ENCODE measurements around the gene CLDN1. TPM values are rescaled to one million over a fixed set of nuclear protein-coding genes. Genes with fewer than 3 reads are reported as not detected.

CLDN1 gene
- total and polyA plus RNA-seq, 2 of the 13 experiments (the other 11 are each of a cell fraction or from before 2014, with no cell fraction given) = 42.7 to 51.6 TPM

DNA sequence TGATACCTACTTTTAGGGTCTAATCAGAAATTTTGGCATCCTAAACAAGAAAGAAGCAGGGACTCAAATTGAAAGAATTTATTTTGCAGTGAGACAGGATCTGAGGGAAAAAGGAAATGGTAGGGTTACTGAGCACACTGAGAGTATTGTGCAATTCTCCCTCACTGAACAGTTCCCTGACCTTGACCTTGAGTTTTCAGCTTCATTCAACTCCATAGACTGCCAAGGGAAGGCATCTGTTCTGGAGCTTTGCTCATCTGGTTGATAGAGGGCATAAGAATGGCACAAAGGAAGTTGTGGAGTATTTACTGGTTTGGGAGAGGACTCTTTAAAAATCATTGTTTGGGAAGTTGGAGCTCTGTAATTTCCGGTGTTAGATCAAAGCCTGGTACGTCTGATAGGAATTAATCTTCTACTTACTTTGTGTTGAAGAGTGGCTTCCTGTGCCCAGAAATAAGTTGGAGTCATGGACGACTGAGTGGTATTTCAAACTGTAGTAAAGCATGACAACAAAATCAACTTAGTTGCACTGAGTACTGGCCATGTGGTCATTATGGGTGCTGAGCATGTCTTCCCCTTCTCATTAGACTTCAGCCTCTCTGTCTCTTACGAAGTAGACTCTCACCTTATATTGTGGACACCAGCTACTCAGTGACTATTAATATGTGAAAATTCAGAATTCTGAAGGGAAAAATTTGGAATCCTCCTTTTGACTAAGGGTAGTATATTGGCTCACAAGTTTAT lies 40.8 kb downstream of the CLDN1 start (continued):
- TF ChIP-seq, protein P1, sequence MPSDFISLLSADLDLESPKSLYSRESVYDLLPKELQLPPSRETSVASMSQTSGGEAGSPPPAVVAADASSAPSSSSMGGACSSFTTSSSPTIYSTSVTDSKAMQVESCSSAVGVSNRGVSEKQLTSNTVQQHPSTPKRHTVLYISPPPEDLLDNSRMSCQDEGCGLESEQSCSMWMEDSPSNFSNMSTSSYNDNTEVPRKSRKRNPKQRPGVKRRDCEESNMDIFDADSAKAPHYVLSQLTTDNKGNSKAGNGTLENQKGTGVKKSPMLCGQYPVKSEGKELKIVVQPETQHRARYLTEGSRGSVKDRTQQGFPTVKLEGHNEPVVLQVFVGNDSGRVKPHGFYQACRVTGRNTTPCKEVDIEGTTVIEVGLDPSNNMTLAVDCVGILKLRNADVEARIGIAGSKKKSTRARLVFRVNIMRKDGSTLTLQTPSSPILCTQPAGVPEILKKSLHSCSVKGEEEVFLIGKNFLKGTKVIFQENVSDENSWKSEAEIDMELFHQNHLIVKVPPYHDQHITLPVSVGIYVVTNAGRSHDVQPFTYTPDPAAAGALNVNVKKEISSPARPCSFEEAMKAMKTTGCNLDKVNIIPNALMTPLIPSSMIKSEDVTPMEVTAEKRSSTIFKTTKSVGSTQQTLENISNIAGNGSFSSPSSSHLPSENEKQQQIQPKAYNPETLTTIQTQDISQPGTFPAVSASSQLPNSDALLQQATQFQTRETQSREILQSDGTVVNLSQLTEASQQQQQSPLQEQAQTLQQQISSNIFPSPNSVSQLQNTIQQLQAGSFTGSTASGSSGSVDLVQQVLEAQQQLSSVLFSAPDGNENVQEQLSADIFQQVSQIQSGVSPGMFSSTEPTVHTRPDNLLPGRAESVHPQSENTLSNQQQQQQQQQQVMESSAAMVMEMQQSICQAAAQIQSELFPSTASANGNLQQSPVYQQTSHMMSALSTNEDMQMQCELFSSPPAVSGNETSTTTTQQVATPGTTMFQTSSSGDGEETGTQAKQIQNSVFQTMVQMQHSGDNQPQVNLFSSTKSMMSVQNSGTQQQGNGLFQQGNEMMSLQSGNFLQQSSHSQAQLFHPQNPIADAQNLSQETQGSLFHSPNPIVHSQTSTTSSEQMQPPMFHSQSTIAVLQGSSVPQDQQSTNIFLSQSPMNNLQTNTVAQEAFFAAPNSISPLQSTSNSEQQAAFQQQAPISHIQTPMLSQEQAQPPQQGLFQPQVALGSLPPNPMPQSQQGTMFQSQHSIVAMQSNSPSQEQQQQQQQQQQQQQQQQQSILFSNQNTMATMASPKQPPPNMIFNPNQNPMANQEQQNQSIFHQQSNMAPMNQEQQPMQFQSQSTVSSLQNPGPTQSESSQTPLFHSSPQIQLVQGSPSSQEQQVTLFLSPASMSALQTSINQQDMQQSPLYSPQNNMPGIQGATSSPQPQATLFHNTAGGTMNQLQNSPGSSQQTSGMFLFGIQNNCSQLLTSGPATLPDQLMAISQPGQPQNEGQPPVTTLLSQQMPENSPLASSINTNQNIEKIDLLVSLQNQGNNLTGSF (CRISPR knock-in tag; IDR thresholded peaks at IDR 0.05) = no peak
- TF ChIP-seq ISL2 (CRISPR knock-in tag; IDR thresholded peaks at IDR 0.05) = peak; percentile 54; the same call in 1 of the 2 replicates
- TF ChIP-seq, protein P2, sequence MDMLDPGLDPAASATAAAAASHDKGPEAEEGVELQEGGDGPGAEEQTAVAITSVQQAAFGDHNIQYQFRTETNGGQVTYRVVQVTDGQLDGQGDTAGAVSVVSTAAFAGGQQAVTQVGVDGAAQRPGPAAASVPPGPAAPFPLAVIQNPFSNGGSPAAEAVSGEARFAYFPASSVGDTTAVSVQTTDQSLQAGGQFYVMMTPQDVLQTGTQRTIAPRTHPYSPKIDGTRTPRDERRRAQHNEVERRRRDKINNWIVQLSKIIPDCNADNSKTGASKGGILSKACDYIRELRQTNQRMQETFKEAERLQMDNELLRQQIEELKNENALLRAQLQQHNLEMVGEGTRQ (IDR thresholded peaks at IDR 0.05; ENCODE audit: low read depth, low read length) = no peak
- TF ChIP-seq, protein P2 (CRISPR knock-in tag; IDR thresholded peaks at IDR 0.05; ENCODE audit: borderline replicate concordance) = no peak
- no peak for TF ChIP-seq ZNF841 (CRISPR knock-in tag; IDR thresholded peaks at IDR 0.05; ENCODE audit: borderline replicate concordance)
- peak; percentile 81 for TF ChIP-seq ZNF331 (CRISPR knock-in tag; IDR thresholded peaks at IDR 0.05)
- TF ChIP-seq ARNT (IDR thresholded peaks at IDR 0.05) = no peak
- no peak for TF ChIP-seq PAWR (CRISPR knock-in tag; IDR thresholded peaks at IDR 0.05; ENCODE audit: borderline replicate concordance)
- no peak for TF ChIP-seq ZFP41 (CRISPR knock-in tag; IDR thresholded peaks at IDR 0.05; ENCODE audit: borderline replicate concordance)
- TF ChIP-seq MZF1 (CRISPR knock-in tag; IDR thresholded peaks at IDR 0.05; ENCODE audit: borderline replicate concordance) = no peak
- peak; percentile 55 for TF ChIP-seq SAP130 (CRISPR knock-in tag; IDR thresholded peaks at IDR 0.05; ENCODE audit: low read depth)
- TF ChIP-seq, protein P3, sequence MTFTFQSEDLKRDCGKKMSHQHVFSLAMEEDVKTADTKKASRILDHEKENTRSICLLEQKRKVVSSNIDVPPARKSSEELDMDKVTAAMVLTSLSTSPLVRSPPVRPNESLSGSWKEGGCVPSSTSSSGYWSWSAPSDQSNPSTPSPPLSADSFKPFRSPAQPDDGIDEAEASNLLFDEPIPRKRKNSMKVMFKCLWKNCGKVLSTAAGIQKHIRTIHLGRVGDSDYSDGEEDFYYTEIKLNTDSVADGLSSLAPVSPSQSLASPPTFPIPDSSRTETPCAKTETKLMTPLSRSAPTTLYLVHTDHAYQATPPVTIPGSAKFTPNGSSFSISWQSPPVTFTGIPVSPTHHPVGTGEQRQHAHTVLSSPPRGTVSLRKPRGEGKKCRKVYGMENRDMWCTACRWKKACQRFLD (CRISPR knock-in tag; IDR thresholded peaks at IDR 0.05; ENCODE audit: borderline replicate concordance) = no peak
- TF ChIP-seq, protein P4, sequence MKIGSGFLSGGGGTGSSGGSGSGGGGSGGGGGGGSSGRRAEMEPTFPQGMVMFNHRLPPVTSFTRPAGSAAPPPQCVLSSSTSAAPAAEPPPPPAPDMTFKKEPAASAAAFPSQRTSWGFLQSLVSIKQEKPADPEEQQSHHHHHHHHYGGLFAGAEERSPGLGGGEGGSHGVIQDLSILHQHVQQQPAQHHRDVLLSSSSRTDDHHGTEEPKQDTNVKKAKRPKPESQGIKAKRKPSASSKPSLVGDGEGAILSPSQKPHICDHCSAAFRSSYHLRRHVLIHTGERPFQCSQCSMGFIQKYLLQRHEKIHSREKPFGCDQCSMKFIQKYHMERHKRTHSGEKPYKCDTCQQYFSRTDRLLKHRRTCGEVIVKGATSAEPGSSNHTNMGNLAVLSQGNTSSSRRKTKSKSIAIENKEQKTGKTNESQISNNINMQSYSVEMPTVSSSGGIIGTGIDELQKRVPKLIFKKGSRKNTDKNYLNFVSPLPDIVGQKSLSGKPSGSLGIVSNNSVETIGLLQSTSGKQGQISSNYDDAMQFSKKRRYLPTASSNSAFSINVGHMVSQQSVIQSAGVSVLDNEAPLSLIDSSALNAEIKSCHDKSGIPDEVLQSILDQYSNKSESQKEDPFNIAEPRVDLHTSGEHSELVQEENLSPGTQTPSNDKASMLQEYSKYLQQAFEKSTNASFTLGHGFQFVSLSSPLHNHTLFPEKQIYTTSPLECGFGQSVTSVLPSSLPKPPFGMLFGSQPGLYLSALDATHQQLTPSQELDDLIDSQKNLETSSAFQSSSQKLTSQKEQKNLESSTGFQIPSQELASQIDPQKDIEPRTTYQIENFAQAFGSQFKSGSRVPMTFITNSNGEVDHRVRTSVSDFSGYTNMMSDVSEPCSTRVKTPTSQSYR (CRISPR knock-in tag; IDR thresholded peaks at IDR 0.05; ENCODE audit: borderline replicate concordance) = no peak
- peak; percentile 55; the same call in 1 of the 2 replicates for TF ChIP-seq TRIM24 (CRISPR knock-in tag; IDR thresholded peaks at IDR 0.05)
- TF ChIP-seq, protein P5, sequence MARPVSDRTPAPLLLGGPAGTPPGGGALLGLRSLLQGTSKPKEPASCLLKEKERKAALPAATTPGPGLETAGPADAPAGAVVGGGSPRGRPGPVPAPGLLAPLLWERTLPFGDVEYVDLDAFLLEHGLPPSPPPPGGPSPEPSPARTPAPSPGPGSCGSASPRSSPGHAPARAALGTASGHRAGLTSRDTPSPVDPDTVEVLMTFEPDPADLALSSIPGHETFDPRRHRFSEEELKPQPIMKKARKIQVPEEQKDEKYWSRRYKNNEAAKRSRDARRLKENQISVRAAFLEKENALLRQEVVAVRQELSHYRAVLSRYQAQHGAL (CRISPR knock-in tag; IDR thresholded peaks at IDR 0.05; ENCODE audit: not compliant biosample characterization) = no peak
